RWPE2 (cell line): ENCODE data around the gene C3orf52.

Experiments used
- ATAC-seq: fragments of 200-7000 bp; cut with Tn5 transposase; 3 replicates; pipeline ENCODE4 v1.9.1; 2021; ENCODE audit warnings: low read depth
- DNase-seq: peaks from one replicate; pipeline ENCODE4 v3.0.0-alpha.2; 2020; ENCODE audit warnings: low spot score
- H3K27ac ChIP-seq: fragments of 450-650 bp; 2 replicates; pipeline ENCODE4 v1.5.1; 2017; ENCODE audit warnings: mild to moderate bottlenecking; ENCODE audit not compliant: poor library complexity, severe bottlenecking
- H3K27me3 ChIP-seq: fragments of 250-450 bp; sonication (Bioruptor Pico); 2 replicates; pipeline ENCODE4 v1.5.1; 2021; ENCODE audit warnings: mild to moderate bottlenecking, moderate library complexity; ENCODE audit not compliant: insufficient read depth, poor library complexity, severe bottlenecking
- H3K36me3 ChIP-seq: fragments of 250-450 bp; sonication (Bioruptor Pico); 2 replicates; pipeline ENCODE4 v1.5.1; 2020; ENCODE audit warnings: low read depth, mild to moderate bottlenecking, moderate library complexity
- H3K4me1 ChIP-seq: fragments of 250-450 bp; sonication (Bioruptor Pico); 2 replicates; pipeline ENCODE4 v1.5.1; 2021; ENCODE audit warnings: mild to moderate bottlenecking, moderate library complexity; ENCODE audit not compliant: insufficient read depth, poor library complexity, severe bottlenecking
- H3K4me3 ChIP-seq: fragments of 250-450 bp; sonication (Bioruptor Pico); 2 replicates; pipeline ENCODE4 v1.5.1; 2021; ENCODE audit warnings: mild to moderate bottlenecking, moderate library complexity; ENCODE audit not compliant: severe bottlenecking
- H3K9me3 ChIP-seq: fragments of 250-450 bp; sonication (Bioruptor Pico); 2 replicates; pipeline ENCODE4 v1.5.1; 2021; ENCODE audit warnings: mild to moderate bottlenecking, moderate library complexity; ENCODE audit not compliant: severe bottlenecking
- CTCF ChIP-seq: fragments of 450-650 bp; IDR thresholded peaks from one replicate; pipeline ENCODE4 v1.5.1; 2017; ENCODE audit warnings: mild to moderate bottlenecking, moderate library complexity; ENCODE audit not compliant: poor library complexity, severe bottlenecking

The C3orf52 gene

GRCh38 chr3:112124907-112125607 is 38.9 kb downstream of the C3orf52 start:
- Histone ChIP-seq H3K36me3 (0 out of 2 replicates have a peak, but pooled peaks cover 6% of the 10 kb centered on the region), H3K4me3 (no peak overlapping the region), H3K27me3 (no peaks in the 10 kb centered on the region), H3K9me3 (no peaks in the 10 kb centered on the region), H3K4me1 (peaks cover 11% of the 10 kb centered on the region), H3K27ac (no peak overlapping the region)
- ATAC-seq (no peak), DNase-seq (no peak)
- no peak for TF ChIP-seq CTCF

- Histone ChIP-seq H3K27me3 (no peaks in the 10 kb centered on the region), H3K27ac (no peak overlapping the region), H3K36me3 (0 out of 2 replicates have a peak, but pooled peaks cover 6% of the 10 kb centered on the region), H3K4me1 (peaks cover 11% of the 10 kb centered on the region), H3K4me3 (no peak overlapping the region), H3K9me3 (no peaks in the 10 kb centered on the region)
- ATAC-seq (peak; percentile 40; the same call in 1 of the 3 replicates), DNase-seq (no peak)
- no peak for TF ChIP-seq CTCF
These were observed 40.3 kb downstream of the C3orf52 start for GRCh38 chr3:112126511-112126911.

- H3K36me3 ChIP-seq = no peaks in the 10 kb centered on the region
- H3K27ac ChIP-seq = no peak overlapping the region
- no peak for DNase-seq
- peaks cover 11% of the 10 kb centered on the region for H3K4me1 ChIP-seq
- no peak overlapping the region for H3K4me3 ChIP-seq
- ATAC-seq = no peak
- H3K9me3 ChIP-seq = no peaks in the 10 kb centered on the region
- H3K27me3 ChIP-seq = no peaks in the 10 kb centered on the region
- TF ChIP-seq CTCF = no peak
These were observed 41.6 kb downstream of the C3orf52 start for GRCh38 chr3:112127522-112128494.

GRCh38 chr3:112128843-112129727 is 42.9 kb downstream of the C3orf52 start:
- no peaks in the 10 kb centered on the region for H3K9me3 ChIP-seq
- no peaks in the 10 kb centered on the region for H3K27me3 ChIP-seq
- DNase-seq = no peak
- no peak overlapping the region for H3K4me3 ChIP-seq
- peak; percentile 81 for ATAC-seq
- peaks cover 15% of the 10 kb centered on the region for H3K4me1 ChIP-seq
- no peaks in the 10 kb centered on the region for H3K36me3 ChIP-seq
- peak overlapping the region; percentile 29 for H3K27ac ChIP-seq
- TF ChIP-seq CTCF = no peak
